Ureter (tissue), 1 donor: Measurements from ENCODE around the gene CLEC4M. TPM values are rescaled to one million over a fixed set of nuclear protein-coding genes. Genes with fewer than 3 reads are reported as not detected.

Experiments used
- DNase-seq: peaks from one replicate; pipeline ENCODE4 v3.0.0-alpha.2; 2020; ENCODE audit warnings: low spot score
- total RNA-seq: library from RNA; stranded (reverse); gene quantifications from one replicate; pipeline ENCODE4 v1.2.4, GENCODE V29; 2023
- donor health status: DM: yes; HTN: yes; CAD: no.

Gene CLEC4M
- not detected for total RNA-seq

GRCh38 chr19:7762719-7763293, at the start of gene CLEC4M:
Gene CLEC4M (plus strand): TSS chr19:7763243. CDS start chr19:7763267, 24 bp downstream.
- DNase-seq, result no peak

GRCh38 chr19:7715671-7716070, 47.4 kb upstream of the CLEC4M start:
- no peak for DNase-seq

GRCh38 chr19:7716762-7717161, 46.3 kb upstream of the CLEC4M start:
- no peak for DNase-seq

DNA sequence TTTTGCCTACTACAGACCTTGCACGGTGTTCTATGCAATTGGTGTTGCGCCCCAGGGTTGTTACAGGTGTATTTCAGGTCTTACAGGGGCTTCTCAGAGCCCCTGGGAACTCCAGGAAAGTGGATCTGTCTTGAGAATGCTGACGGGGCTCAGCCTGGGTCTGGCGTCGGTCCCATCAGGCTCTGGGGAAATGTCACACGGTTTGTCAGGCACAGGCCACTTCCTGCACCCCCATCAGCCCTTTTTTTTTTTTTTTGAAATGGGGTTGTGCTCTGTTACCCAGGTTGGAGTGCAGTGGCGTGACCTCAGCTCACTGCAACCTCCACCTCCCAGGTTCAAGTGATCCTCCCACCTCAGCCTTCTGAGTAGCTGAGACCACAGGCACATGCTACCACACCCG, 44.4 kb upstream of the CLEC4M start:
- no peak for DNase-seq

- DNase-seq, result no peak
Observed at GRCh38 chr19:7720351-7720750, 42.7 kb upstream of the CLEC4M start.

GRCh38 chr19:7722231-7722651, 40.8 kb upstream of the CLEC4M start:
- no peak for DNase-seq

DNA sequence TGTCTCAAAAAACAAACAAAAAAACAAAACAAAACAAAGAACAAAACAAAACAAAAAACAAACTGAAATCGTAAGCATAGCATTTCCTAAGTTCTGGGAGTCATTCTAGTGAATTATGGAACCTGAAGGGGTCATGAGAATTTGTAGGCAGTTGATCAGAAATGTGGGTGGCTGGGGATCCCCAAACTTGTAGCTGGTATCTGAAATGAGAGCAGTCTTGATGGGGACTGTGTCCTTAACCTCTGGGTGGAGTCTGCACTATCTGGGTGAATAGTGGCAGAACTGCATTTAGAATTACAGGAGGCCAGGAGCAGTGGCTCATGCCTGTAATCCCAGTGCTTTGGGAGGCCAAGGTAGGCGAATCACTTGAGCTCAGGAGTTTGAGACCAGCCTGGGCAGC, 37.3 kb upstream of the CLEC4M start:
- no peak for DNase-seq

DNA sequence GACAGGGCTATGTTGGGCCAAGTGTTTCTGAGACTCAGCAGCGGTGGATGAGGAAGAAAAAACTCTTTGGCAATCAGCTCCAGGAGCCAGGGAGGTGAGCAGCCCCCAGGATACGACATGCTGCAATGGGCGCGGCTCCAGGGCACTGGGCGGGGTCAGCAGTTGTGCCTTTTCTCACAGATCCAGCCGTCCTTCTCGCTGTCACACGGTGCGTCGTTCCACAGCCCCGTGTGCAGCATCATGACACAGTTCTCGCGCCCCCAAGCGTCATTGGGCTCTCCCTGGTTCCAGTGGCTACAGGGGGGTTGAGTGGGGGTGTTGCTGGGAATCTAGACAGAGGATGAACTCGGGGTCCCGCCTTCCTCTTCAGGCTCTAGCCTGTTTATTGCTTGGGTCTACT, 33.8 kb upstream of the CLEC4M start:
- DNase-seq, result no peak

DNA sequence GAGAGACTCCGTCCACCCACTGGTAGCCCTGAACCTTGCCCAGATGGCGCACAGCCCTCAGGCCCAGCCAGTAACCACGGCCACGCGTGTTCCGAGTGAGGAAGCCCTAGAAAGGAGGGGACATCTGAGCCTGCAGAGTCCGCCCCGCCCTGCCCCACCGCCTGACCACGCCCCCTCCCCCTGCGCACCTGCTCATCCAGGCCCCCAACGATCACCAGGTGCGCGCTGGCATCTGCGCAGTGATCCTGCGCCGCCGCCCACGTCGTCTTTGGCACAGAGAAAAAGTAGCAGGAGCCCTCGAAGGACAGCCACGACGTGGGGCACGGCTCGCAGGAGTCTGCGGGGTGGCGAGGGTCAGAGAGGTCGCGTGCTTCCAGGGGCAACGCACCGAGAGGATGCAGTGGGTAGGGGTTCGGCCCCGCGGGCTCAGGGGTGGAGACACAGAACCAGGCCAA, 33.2 kb upstream of the CLEC4M start:
- DNase-seq, result no peak

DNA sequence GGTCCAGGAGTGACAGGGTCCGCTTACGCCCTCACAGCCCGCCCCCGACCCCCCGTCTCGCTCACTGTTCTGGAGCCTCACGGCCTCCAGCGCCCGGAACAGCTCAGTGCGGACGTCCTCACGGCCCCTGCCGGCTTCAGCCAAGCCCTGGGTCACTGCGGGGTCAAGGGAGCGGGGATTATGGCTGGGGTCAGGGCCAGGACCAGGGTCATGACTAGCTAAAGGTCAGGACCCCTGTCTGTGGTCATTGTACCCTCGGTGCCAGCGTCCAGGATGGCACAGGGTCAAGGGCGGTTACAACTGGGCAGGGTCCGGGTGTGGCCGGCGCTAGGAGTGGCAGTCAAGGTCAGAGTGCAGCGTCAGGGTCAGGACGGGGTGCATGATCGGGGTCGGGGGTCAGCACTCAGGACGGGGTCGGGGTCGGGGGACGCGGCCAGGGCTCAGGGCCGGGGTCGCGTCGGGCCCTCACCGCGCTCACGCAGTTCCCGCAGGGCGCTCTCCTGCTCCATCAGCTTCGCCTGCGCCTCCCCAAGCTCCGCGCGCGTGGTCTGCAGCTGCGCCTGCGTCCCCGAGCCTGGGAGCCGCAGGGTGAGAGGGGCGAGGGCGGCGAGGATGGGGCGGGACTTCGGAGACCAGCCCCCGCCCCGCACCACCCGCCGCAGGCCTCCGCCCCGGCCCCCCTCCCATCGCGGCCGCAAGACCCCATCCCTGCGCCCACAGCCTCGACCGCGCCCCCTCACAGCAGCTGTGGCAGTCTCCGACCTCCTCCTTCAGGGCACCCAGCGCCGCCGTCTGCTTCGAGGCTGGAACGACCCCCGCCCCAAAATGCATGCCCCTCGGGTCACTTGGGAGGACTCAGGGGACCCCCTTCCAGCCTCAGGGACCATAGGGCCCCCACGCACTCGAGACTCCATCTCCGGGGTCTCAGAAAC, 32.5 kb upstream of the CLEC4M start:
- DNase-seq, result no peak

- no peak for DNase-seq
Observed at GRCh38 chr19:7731218-7731595, 31.8 kb upstream of the CLEC4M start.

- no peak for DNase-seq
Observed at GRCh38 chr19:7731615-7732014, 31.4 kb upstream of the CLEC4M start.

- no peak for DNase-seq
Observed at GRCh38 chr19:7732045-7732444, 31.0 kb upstream of the CLEC4M start, which contains the start of gene CLEC4G. Gene CLEC4G (minus strand): TSS chr19:7732110. CDS start chr19:7732102, 8 bp downstream.

DNA sequence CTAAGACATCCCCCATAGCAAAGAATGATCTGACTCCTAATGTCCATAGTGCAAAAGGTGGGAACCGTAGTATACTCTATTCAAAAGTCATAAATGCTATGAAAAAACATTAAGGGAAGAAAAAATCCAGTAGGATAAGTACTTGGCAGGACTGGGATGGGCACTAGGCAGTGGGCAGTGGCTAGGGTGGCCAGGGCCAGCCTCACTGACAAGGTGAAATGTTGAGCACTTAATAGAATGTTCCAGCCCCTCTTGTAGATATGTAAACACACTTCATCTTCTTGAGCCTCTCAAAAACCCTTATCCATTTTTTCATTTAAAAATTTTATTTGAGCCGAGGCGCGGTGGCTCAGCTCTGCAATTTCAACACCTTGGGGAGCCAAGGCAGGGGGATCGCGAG, 29.7 kb upstream of the CLEC4M start:
- no peak for DNase-seq

DNA sequence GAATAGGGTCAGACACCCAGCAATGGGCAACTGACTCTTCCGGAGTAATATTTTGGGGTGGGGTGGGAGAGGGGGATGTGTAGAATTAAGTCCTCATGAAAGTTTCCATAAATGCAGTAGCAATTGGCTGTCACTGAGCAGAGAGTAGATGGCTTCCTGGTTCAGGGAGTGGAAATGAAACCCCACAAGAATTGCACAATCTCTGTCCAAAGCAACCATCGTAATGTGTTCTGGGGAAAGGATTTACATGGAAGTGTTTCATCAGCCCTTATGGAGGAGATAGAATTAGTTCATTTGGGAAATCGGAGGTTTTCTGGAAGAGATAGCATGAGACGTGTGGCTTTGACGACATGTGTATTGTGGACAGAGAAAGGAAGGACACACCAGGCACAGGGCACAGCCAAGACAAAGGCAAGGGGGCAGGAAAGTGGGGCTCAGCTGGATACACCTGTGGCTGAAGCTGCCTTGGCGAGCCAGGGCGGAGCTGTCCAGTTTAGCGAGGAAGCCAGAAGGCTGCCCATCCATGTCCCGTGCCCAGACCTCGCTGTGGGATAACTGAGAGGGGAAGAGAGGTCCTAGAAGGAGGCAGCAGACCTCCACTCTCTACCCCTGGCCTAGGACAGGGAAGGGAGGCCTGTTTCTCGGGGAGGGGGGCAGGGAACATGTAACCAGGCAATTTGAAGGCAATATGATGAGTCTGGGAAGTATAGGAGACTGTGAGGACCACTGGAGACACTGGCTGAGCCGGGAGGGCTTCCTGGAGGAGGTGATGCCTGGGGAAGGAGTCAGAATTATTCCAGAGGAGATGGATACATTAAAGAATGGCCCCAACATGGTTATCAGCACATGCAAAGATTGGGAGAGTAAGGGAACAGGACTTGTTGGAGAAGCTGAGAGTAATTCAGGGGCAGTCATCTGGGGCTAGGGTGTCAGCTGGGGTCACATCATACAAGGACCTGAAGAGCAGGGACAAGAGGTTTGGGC, 28.5 kb upstream of the CLEC4M start:
- no peak for DNase-seq

DNA sequence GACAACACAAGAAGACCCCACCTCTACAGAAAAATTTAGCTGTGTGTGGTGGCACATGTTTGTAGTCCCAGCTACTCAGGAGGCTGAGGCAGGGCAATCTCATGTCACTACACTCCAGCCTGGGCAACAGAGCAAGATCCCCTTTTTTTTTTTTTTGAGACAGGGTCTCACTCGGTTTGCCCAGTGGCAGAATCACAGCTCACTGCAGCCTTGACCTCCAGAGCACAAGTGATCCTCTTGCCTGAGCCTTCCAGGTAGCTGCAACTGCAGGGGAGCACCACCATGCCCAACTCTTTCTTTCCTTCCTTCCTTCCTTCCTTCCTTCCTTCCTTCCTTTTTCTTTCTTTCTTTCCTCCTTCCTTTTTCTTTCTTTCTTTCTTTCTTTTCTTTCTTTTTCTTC, 26.9 kb upstream of the CLEC4M start:
- no peak for DNase-seq

DNA sequence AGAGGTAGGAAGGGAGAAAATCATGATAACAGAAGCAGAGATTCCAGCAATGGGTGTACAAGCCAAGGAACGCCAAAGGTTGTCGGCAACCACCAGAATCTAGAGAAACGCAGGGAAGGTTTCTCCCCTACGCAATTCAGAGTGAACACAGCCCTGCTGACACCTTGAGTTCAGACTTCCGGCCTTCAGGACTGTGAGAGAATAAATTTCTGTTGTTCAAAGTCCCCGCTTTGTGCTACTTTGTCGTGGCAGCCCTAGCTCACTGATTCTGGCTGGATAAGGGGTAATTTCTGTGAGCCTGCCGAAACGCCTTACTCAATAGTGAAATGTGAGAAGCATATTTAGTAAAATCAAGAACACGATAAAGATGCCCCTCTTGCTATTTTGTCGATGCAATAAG, 25.8 kb upstream of the CLEC4M start:
- no peak for DNase-seq

- DNase-seq, result no peak
Observed at GRCh38 chr19:7738023-7738422, 25.0 kb upstream of the CLEC4M start.

DNA sequence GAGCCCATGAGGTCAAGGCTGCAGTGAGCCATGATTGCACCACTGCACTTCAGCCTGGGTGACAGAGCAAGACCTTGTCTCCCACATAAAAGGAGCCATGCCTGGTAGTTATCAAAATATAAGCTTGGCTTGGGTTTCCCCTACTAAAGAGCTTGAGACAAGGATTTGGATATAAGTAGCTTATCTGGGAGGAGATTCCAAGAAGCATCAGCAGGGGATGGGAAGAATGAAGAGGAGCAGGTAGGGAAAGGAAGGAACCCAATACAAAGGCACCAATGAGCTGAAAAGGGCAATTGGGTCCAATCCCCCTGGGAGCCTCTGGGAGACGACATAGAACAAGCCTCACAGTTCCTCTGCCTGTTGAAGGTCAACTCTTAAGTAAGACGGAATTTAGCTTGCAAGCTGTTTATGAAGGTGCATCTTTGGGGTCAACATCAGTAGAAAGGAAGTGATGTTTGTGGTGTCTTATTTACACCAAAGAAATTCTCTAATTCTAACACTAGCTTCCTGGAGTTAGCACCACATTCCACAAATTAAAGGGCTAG, 23.8 kb upstream of the CLEC4M start:
- no peak for DNase-seq

DNA sequence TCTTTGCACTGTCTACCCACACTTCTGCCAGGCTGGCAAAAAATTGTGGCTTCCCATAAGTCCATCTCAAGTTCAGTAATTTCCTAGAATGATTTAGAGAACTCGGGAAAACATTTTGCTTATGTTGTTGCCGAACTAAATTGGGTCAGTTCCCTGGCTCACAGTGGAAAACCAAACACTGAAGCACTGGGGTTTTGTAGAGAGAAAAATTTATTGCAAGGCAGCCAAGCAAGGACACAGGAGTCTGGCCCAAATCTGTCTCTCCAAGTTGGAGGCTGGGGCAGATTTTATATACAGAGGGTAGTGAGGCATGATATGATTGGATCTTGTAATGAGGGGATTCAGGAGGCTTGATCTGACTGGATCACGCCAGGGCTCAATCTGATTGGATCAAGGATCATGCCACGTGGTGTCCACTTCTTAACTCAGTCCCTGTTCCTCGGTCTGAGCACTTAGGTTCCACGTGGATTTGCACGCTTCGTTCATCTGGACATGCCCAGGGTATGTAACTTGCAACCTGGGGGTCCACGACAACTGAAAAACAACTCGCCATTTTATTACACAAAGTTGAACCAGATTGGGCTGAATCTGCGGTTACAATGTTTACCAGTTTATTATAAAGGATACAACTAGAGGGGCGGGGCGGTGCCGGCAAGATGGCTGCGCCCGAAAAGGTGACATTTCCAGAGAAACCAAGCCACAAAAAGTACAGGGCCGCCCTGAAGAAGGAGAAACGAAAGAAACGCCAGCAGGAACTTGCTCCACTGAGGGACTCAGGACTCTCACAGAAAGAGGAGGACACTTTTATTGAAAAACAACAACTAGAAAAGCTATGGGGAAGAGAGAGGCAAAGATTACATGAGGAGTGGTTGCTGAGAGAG, 23.0 kb upstream of the CLEC4M start:
- no peak for DNase-seq

- no peak for DNase-seq
Observed at GRCh38 chr19:7740682-7741054, 22.4 kb upstream of the CLEC4M start.
